ENCODE data around the gene MLPH.

MLPH gene

DNA sequence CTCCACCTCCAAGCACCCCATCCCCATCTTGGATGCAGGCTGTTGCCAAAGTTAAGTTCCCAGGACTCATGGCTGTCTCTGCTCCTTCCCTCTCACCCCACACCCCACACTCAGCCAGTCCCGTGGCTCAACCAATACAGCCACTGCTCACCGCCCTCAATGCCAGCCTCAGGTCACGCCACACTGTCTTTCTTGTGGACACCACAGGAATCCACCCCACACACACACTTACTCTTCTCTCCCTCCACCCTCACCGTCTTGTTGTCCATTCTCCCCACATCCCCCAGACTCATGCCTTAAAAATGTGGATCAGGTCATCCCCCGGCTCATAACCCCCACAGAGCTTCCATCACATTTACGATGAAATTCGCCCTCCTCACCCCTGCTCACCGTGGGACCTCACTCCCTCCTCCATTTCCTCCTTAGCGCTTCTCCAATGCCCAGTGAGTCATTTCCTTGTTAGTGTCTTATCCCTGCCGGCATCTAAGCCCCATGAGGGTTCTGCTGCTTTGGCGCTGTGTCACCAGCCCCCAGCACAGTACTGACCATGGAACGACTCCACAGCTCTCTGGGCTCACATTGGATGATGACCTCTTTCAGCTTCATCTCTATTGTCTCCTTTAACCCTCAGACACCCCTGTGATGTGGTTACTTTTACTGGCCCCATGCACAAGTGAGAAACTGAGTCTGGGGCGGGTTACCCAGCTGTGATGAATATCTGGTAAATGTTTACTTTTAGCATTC is 13.8 kb downstream of the MLPH start:
- peak; percentile 80 for DNase-seq (ENCODE audit: low read depth)

DNA sequence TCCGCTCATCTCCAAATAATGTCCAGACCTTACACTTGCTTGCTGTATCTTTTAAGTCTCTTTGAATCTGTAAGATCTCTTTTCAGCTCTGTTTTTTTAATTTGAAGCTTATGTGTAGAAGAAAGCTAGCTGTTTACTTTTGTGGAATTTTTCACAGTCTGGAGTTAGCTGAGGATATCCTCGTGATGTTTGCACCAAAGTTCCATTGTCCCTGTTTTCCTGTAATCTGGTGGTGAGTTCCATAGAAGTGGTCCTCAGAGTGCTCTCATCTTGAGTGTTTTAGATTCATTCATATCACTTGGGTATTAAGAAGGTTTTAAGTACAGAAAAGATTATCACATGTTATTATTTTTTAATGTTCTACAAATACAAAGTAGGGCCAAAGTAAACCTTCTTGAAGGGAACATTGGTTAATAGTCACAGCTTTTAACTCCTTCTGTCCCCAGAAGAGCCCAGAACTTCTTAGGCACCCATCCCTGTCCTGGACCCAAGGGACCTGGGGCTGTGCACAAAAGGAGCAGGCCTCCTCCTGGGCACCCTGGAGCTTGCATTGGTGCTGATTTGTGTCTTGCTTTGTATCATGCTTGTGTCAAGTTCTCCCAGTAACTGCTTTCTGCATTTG is 15.0 kb downstream of the MLPH start:
- no peak for DNase-seq (ENCODE audit: low read depth)

DNA sequence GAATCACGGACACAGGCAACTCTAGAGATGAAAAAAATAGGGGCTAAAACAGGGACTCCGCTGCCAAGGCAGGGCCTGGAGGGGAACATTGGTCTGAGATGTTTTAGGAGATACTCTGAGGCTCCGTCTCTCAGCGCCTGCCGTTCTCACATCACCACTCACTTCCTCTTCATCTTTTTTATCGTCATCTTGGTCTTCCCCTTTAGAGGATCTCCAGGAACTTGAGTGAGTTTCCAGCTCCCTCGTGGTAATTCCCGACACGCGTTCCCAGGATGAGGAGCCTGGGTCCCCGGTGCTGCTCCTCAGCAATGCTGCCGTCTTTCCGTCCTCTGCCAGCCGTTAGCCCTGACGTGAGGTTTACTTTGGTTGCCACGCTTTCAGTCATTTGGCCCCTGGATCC is 16.1 kb downstream of the MLPH start:
- no peak for DNase-seq (ENCODE audit: low read depth)

DNA sequence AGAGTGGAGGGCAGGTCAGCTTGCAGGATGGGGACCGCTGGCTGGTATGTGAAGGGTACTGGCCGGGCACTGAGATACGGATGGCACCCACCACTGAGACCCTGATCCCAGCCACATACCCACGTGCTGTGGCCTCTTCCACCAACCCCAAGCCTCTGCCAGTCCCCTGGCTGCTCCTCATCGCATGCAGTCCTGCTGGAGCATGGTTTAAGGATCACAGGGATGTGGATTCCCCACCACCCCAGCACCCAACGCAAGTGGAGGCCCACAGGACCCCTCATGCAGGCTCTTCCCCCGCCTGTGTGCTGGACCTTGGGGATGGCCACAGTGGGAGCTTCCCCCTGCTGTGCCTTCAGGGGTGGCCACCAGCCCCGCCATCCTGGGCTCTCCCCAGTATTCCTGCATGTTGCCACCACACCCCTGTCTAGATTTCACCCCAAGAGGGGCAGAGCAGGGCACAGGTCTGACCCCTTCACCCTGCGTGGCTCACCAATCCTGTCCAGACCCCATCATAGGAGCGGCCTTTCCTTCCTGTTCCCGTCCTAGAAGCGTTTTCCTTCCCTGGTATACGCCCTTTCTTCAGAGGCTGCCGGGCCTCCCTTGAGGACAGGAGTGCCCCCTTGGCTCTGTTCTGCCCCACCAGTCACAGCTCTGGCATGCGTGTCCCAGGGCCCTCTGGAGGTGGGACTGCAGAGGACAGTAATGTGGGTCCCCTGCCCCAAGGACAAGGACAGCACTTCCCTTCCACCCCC is 18.3 kb downstream of the MLPH start:
- no peak for DNase-seq (ENCODE audit: low read depth)

DNA sequence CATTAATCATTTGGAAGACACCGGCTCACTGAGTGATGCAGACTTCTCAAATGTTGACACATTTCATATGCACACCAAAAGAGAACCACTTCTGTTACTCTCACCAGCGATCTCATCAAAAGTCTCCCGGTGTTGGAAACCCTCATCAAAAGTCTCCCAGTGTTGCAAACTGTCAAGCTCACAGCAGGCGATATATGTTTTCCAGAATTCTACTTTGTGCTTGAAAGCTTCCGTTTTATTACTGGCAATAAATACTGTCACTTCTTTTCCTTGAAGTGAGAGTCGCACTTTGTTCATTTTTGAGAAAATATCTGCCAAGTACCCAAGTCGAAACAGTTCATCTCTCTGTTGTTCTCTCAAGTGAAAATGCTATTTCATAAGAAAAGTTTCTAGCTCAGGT is 20.5 kb downstream of the MLPH start:
- DNase-seq (ENCODE audit: low read depth), result no peak

DNA sequence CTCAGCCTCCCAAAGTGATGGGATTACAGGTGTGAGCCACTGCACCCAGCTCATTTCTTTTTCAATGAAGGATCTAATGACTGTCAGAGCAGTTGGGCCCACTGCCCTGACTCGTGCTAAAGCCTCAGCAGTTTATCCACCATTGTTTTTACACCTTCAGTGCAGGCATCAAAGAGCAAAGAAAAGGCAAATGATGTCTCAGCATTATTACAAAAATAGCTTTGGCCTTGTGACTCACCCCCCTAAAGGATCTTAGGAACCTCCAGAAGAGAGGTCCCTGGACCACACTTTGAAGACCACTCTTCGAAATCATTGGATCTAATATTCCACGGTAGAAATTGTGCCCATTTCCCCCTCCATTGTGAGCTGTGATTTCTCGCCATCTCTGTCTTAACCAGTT is 21.3 kb downstream of the MLPH start:
- no peak for DNase-seq (ENCODE audit: low read depth)

DNA sequence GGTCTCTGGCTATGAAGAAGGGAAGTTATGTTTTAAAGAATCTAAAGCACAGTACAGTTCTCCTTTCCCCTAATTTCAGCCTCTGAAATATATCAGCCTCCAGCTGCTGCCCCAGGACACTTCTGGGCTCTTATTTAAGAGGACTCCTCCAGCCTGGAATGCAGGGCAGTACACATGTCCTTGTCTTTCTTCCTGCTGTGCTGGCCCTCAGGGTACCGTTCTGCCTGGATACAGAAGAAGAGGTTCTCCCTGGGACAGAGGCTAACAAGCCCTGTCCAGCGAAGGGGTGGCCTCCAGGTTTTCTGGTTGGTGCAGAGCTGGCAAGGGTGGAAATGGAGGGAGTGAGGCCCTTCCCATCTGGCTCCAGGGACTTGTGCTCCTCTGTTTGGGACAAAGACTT is 22.1 kb downstream of the MLPH start:
- DNase-seq (ENCODE audit: low read depth), result no peak

DNA sequence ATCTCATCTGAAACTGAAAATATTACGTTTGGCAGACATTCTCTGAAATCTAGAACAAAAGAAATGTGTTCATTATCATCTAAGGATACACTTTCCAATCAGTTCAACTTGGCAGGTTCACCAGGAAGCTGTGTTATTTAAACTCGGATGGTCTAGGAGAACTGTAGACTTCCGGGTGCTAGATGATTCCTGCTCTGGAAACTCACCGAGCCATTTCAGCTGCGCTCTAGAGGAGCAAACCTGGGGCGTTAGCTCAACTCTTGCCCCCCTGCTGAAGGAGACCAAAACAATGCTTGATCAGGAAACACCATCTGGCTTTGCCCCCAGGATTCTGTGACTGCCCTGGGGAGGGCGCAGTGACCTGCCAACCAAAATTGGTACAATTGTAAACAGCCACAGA is 22.9 kb downstream of the MLPH start:
- DNase-seq (ENCODE audit: low read depth), result no peak

DNA sequence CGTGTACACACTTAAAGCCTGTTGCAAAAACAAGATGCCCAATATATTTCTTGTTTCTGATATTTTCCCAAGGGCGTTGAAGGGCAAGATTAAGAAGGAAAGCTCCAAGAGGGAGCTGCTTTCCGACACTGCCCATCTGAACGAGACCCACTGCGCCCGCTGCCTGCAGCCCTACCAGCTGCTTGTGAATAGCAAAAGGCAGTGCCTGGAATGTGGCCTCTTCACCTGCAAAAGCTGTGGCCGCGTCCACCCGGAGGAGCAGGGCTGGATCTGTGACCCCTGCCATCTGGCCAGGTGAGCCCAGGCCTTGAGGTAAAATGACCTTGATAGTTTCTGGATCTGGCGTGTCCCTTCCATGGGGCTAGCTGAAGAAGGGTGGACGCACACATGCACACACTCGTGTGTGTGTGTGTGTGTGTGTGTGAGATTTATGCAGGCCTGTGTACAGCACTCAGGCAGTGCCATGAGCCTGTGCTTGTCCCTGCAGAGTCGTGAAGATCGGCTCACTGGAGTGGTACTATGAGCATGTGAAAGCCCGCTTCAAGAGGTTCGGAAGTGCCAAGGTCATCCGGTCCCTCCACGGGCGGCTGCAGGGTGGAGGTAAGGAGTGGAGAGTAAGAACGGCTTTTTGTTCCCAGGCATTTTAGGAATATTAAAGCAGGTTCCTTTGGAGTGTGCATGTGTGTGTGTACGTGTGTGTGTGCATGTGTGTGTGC is 23.6 kb downstream of the MLPH start:
- no peak for DNase-seq (ENCODE audit: low read depth)

DNA sequence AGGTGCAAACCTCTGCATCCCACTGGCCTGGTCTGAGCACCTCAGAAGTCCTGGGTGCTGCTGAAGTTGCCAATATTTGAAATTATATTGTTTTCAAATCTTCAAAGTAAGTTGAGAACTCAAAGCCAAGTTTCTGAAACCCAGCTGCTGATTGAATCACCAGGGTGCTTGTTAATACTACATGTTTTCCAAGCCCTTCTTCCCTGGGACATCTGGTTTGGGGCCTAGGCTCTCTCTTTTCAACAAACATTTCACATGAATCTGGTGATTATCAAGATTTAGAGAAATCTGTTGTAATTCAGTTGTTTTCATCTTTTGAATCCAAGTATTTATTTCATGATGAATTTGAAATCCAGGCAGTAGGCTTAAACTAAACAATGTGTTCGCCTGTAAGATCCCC is 24.4 kb downstream of the MLPH start:
- peak; percentile 64 for DNase-seq (ENCODE audit: low read depth)

DNA sequence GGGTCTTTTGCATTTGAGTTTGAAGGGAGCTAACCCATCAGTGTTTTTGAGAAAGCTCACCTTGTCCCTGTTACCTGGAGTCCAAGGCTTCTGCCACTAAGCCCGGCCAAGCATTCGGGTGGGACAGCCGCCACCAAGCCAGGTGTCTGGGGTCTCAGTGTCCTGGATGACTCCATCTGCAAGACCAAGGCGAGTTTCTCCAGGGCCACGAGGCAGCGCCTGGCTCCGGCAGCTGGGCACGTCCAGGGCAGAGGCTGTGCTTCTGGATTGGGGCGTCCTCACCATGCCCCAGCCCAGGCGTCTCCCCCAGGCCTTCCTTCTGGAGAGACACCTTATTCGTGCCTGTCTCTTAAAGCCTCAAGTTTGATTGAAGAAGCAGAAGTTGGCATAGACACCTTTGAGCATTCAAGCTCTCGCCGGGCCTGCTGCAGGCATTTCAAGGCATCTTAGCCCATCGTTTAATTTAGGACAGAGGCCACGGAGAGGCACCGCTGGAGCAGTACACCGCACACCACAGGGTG is 24.9 kb downstream of the MLPH start:
- no peak for DNase-seq (ENCODE audit: low read depth)

DNA sequence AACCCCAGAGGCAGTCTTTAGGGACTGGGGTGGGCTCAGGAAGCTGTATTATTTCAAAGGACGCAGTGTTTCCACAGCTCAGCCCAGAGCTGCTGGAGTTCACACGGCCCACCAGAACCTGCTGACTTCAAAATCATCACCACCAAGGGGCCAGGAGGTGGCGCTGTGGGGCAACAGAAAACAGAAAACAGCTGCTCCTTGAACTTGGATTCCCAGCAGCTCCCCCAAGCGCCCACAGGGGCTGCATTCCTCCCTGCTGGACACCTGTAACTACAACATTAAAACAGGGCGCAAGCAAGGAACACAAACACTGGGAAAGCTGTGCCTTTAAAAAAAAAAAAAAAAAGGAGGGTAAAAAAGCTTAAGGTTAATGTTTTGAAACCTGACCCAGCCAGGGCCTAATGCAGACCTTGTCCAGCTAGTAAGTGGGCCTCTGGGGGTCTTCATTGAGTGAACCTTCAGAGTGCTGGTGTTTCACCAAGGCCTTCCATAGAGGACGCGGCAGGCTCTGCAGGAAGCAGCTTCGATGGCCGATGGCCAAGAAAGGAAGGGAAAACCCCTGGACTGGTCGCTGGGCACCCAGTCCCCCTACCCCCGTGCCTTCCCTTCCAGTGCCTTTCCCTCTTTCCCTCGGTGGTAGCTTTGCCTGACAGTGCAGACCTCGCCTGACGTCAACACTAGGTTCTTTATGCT is 25.9 kb downstream of the MLPH start:
- DNase-seq (ENCODE audit: low read depth), result peak; percentile 81

DNA sequence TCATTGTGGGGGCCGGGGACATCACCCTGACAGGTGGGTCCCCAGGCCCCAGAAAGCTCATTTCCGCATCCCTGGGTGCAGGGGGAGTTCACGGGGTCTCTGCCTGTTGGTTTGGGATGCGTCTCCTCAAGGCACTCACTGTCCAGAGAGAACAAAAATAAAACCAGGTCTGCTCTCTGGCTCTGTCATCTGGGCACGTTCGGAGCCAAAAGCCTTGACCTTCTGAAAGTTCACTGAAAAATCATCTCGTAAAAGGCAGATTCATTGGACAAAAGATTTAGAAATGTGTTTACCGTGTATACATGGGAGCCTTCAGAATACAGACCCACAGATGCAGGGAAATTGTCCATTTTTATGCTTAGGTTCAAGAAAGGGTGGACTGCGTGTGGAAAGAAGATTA is 26.6 kb downstream of the MLPH start:
- no peak for DNase-seq (ENCODE audit: low read depth)

DNA sequence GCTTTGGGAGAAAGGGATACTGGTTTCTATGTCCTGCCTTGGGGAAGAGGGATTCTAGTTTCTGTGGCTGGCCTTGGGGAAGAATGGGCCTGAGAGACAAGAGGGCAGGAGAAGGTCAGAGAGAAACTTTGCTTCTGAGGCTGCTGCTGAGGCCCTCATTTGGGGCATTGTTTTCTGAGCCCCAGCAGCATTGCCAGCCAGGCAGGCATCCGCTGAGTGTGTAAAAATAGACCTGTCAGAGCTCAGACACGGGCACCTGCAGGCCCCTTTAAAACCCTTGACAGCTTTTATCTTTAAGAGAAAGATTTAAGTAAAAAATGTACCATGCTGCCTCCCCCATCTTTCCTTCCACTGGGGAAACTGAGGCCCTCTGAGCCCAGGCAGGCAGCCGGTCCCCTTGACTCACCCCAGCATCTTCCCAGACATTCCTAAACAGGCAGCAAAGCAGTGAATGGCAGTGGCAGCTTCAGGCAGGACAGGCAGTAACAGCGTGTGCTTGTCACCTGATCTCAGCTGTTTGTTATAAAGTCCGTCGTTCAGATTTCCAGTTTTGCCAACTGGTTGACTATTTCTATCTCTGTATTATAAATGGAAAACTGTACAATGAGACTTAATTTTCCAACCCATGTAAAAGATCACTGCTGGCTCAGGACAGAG is 27.6 kb downstream of the MLPH start:
- no peak for DNase-seq (ENCODE audit: low read depth)

DNA sequence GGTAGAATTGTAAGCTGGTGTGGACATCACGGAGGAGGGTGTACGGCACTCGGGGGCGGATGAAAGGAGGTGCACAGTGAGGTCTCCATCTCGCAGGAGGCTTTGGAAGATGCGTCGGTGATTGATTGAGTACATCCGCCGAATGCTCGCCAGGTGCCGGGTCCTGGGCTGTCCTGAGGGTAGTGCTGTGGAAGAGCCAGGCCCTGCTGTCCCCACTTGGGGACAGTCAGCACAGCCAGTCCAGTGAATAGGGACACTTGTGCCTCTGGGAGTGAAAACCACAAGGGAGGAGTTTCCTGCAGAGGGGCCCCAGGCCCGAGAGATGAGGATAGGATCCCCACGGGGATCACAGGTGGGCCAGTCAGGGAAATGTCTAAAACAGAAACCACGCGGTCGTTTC is 28.1 kb downstream of the MLPH start:
- DNase-seq (ENCODE audit: low read depth), result no peak

DNA sequence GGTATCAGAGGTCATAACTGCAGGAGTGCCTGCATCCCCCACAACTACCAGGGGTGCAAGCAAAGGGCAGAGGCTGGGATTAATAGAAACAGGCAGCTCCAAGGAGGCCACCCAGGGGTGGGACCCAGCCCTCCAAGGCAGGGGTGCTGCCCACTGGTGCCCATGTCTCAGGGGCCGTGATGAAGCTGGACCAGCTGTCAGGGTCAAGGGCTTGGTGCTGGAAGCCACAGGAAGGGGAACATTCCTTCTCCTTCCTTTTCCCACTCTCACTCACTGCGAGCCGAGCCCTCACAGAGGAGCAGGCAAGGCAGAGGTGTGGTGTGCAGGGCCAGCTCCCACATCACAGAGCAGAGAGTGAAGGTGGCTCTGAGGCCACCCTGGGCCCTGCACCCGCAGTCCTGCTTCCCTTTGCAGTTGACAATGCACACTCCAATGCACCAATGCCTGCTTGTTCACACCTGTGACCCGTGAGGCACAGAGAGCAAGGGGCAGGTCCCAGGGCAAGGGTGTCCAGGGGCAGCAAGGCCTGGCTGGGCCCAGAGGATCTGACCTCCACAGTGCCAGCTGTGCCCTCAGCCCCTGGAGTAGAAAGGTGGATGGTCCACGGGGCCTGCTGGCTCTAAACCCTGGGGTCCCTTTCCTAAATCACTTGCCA is 28.7 kb downstream of the MLPH start:
- no peak for DNase-seq (ENCODE audit: low read depth)

DNA sequence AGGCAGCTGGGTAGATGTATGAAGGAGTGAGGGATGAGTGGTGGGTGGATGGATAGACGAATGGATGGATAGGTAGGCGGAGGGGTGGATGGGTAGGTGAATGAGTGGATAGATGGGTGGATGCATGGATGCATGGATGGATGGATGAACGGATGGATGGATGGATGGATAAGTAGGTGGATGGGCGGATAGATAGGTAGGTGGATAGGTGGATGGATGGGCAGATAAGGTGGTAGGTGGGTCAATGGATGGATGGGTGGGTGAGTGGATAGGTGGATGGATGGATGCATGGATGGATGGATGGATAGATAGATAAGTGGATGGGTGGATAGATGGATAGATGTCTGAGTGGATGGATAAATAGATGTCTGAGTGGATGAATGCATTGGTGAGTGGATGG is 30.1 kb downstream of the MLPH start:
- DNase-seq (ENCODE audit: low read depth), result no peak

DNA sequence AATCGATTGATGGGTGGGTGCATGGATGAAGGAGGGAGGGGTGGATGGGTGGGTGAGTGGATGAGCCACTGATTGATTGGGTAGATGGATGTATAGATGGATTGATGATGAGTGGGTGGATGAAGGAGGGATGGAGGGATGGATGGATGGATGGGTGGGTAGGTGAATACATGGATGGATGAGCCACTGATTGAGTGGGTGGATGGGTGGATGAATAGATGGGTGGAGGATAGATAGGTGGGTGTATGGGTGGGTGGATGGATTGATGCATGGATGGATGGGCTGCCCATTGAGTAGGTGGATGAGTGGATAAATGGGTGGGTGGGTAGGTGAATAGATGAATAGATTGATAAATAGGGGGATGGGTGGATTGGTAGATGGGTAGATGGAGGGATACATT is 30.9 kb downstream of the MLPH start:
- DNase-seq (ENCODE audit: low read depth), result no peak

DNA sequence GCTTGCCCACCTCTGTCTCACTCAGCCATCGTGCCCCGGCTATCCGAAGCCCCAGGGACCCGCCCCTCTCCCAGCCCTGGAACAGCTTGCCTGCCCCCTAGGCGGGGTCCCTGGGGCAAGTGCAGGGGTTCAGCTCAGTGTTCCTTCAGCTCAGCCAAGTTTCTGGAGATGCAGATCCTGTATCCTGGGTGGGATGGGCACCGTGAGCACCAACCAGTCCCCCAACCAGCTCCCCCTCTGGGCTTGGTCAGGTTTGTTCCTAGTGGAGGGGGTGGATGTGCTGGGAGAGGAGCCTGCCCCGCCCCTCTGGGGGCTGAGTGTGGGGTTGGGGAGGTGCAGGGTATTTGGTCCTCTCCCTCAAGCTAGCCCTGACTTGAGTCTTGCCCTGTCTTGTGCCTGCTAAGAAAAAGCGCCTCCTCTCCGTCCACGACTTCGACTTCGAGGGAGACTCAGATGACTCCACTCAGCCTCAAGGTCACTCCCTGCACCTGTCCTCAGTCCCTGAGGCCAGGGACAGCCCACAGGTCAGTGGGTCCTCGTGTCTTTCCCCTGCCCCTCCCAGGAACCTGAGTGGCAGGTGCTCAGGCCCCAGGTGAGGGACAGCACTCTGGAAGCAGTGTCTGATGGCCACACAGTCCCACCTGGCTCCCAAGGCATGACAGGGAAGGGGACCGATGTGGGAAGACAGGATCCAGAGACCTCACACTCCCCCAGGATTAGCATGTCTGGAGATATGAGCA is 32.6 kb downstream of the MLPH start:
- no peak for DNase-seq (ENCODE audit: low read depth)

DNA sequence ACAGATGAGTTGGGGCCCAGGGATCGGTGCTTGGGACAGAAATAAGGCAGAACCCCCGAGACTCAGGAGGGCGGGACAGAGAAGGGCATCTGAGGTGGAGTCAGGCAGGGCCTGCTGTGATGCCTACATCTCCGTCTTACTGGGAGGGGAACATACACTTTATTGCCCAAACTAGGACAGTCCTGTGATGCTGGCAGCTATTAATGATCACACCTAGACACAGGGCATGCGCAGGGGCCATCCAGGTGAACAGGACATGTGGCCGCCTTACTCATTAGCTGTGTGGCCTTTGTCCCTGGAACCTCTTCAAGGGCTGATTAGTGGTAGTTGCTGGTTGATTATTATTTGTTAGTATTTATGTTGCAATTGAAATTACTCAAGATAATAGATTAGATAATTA is 33.2 kb downstream of the MLPH start:
- no peak for DNase-seq (ENCODE audit: low read depth)
